ENCODE measurements around the gene MXI1.

GRCh38 chr10:110210674-110211464 lies 3.5 kb downstream of the MXI1 start:
- no peak for TF ChIP-seq CTCF (IDR thresholded peaks at IDR 0.05)
- TF ChIP-seq POLR2A (IDR thresholded peaks at IDR 0.05), result peak; percentile 42 to 80
